Heart left ventricle (tissue), 16 donors: ENCODE data around the gene STK32C. TPM values are rescaled to one million over a fixed set of nuclear protein-coding genes. Genes with fewer than 3 reads are reported as not detected.

Source experiments
- ATAC-seq, 4 donors: fragments of 200-7000 bp; cut with Tn5 transposase; one replicate each; pipeline ENCODE4 v1.9.1; 2020 to 2022; ENCODE audit warnings: moderate library complexity in 4 of 4, mild to moderate bottlenecking in 3 of 4, moderate number of reproducible peaks in 1 of 4
- DNase-seq, 5 donors: peaks; one replicate each; pipeline ENCODE4 v3.0.0-alpha.2; 2020
- H3K27ac ChIP-seq, 12 donors: fragments of 200-600 bp; sonication (generic) in 4 of 12; one replicate each; pipeline versions ENCODE4 v1.5.0 to v1.8.0; 2016 to 2022; ENCODE audit warnings: mild to moderate bottlenecking in 2 of 12
- H3K27me3 ChIP-seq, 9 donors: fragments of 200-600 bp; sonication (generic) in 2 of 9; one replicate each; pipeline versions ENCODE4 v1.5.1 to v1.8.0; 2016 to 2022; ENCODE audit warnings: mild to moderate bottlenecking in 3 of 9
- H3K36me3 ChIP-seq, 9 donors: fragments of 200-600 bp; sonication (generic) in 2 of 9; one replicate each; pipeline versions ENCODE4 v1.5.0 to v1.8.0; 2018 to 2022; ENCODE audit warnings: mild to moderate bottlenecking in 2 of 9
- H3K4me1 ChIP-seq, 12 donors: fragments of 200-600 bp; sonication (generic) in 4 of 12; one replicate each; pipeline versions ENCODE4 v1.5.0 to v1.8.0; 2016 to 2022; ENCODE audit warnings: mild to moderate bottlenecking in 3 of 12
- H3K4me3 ChIP-seq, 12 donors: fragments of 200-600 bp; sonication (generic) in 4 of 12; one replicate each; pipeline versions ENCODE4 v1.5.0 to v1.8.0; 2017 to 2022; ENCODE audit warnings: mild to moderate bottlenecking in 9 of 12, moderate library complexity in 4 of 12
- H3K9me3 ChIP-seq, 12 donors: fragments of 200-600 bp; sonication (generic) in 4 of 12; one replicate each; pipeline versions ENCODE4 v1.5.0 to v1.8.0; 2016 to 2022; ENCODE audit warnings: mild to moderate bottlenecking in 1 of 12
- POLR2A ChIP-seq, 2 donors: fragments of 450-650 bp; IDR thresholded peaks; one replicate each; pipeline ENCODE4 v1.6.1; 2017; ENCODE audit warnings: antibody characterized with exemption in 2 of 2, mild to moderate bottlenecking in 2 of 2, moderate library complexity in 2 of 2
- WGBS, 4 donors: extraction: QIAGEN DNeasy Blood & Tissue Kit in 2 of 4; methylation state at CpG; one replicate each; pipeline versions ENCODE4 v1.1.5 to v1.1.7; 2013 to 2018; 5-methylcytosine and 5-hydroxymethylcytosine counted together
- intact Hi-C, 10 donors: fragments of 100-400 bp; cut with DNase I; formaldehyde crosslinking; loops; one replicate each; pipeline versions ENCODE4 v1.11.1 to v1.14.2; 2022
- polyA plus RNA-seq, 2 donors: library from polyadenylated mRNA; stranded (reverse); fragments of 200-250 nt; gene quantifications; one replicate each; pipeline ENCODE4 v1.2.3, GENCODE V29; 2013
- total RNA-seq, 9 donors: library from RNA; depleted of rRNA in 2 of 9; stranded (reverse); fragments of >200 nt in 2 of 9; fragmentation: NEBNext Ultra II Directional in 3 of 9; extraction: Animal tissue kit (Norgen Biotek cat#: 25700) in 3 of 9; gene quantifications; one replicate each; pipeline versions ENCODE4 v1.1.0 to v1.2.4, GENCODE V29; 2016 to 2023
- TF ChIP-seq, protein P1 (sequence below), 12 donors: fragments of 200-600 bp; sonication (generic) in 4 of 12; IDR thresholded peaks; one replicate each; pipeline versions ENCODE4 v1.5.0 to v1.8.0; 2018 to 2022; ENCODE audit warnings: antibody characterized with exemption in 12 of 12, mild to moderate bottlenecking in 5 of 12
- donor health status: ischemic (EF 13 %, LVEDD 7.1; RV severe dilation, severe dysfunction).
- donor health status: healthy with polysubstance abuse.
- donor health status: DM: no; HTN: yes; CAD: no.
- donor health status: DM: no; HTN: no; CAD: no.
- donor health status: ischemic (EF 25% LVEDD 6.9; RV normal size, moderate dysfunction).
- donor health status: ischemic (EF 25% LVEDD 5.7; RV mildly dilated, moderate dysfunction).
- donor health status: healthy.
- donor health status: DM: yes; HTN: yes; CAD: no.
- donor health status: ischemic (EF 35%, LVEDD 5.7; RV mildly dilated, moderate dysfunction).
- donor health status: nonischemic (EF 11% LVEDD 7.7; RV severe dilation, severe dysfunction).
- donor health status: DM: yes; HTN: yes; CAD: no.
- donor health status: PGD.
- donor health status: ischemic (EF 29% LVEDD 5.4; RV normal size, mild dysfunction).
- donor health status: nonischemic (EF 23%, LVEDD 6.1; RV moderate dilation, normal function).

Gene STK32C
- total and polyA plus RNA-seq, 11 donors: 3.8 to 9.8 (median 6.2) TPM

DNA sequence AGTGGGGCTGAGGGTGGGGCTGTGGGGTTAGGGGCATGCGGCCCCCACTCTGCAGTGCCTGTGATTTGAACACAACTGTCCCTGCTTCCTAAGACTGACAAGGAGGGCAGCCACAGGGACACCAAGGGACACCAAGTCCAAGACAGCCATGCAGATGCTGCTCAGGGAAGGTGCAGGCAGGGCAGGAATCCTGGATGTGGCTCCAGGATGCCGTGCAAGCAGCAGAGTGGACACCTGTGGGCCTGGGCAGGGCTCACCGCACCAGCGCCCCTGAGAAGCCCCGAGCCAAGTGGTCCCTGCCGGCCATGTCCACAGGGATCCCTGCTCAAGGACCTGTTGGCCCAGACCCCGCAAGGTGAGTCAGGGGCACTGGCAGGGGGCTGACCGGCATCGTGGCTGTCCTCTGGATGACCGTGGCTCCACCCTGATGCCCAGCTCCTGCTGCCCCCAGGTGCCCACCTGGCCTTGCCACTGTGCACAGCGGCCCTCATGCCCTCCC lies 58.5 kb downstream of the STK32C start:
- Histone ChIP-seq H3K36me3 (no peaks in the 10 kb centered on the region), H3K4me1 (peaks cover 0 to 11% (median 0%) of the 10 kb centered on the region in 12 donors), H3K27me3 (no peaks in the 10 kb centered on the region), H3K27ac (no peak overlapping the region), H3K9me3 (no peaks in the 10 kb centered on the region), H3K4me3 (no peak overlapping the region)
- DNase-seq (no peak), ATAC-seq (no peak)
- intact Hi-C loops: no loop called here
- no peak for TF ChIP-seq POLR2A (IDR thresholded peaks at IDR 0.05)
- TF ChIP-seq, protein P1, sequence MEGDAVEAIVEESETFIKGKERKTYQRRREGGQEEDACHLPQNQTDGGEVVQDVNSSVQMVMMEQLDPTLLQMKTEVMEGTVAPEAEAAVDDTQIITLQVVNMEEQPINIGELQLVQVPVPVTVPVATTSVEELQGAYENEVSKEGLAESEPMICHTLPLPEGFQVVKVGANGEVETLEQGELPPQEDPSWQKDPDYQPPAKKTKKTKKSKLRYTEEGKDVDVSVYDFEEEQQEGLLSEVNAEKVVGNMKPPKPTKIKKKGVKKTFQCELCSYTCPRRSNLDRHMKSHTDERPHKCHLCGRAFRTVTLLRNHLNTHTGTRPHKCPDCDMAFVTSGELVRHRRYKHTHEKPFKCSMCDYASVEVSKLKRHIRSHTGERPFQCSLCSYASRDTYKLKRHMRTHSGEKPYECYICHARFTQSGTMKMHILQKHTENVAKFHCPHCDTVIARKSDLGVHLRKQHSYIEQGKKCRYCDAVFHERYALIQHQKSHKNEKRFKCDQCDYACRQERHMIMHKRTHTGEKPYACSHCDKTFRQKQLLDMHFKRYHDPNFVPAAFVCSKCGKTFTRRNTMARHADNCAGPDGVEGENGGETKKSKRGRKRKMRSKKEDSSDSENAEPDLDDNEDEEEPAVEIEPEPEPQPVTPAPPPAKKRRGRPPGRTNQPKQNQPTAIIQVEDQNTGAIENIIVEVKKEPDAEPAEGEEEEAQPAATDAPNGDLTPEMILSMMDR (IDR thresholded peaks at IDR 0.05): no peak
- WGBS, 4 donors: 87 to 94% (median 91%) methylated on average over 3 to 11 of the region's 11 CpGs

GRCh38 chr10:132248455-132249225 lies 59.1 kb downstream of the STK32C start:
- Histone ChIP-seq H3K4me3 (peak overlapping the region in 8 of 12 donors; percentile 19 to 38 (median 30)), H3K27ac (no peak overlapping the region), H3K36me3 (no peaks in the 10 kb centered on the region), H3K27me3 (no peaks in the 10 kb centered on the region), H3K9me3 (no peaks in the 10 kb centered on the region), H3K4me1 (peaks cover 0 to 11% (median 0%) of the 10 kb centered on the region in 12 donors)
- ATAC-seq (peak in 3 of 4 donors; percentile 54 to 66 (median 63)), DNase-seq (peak in 3 of 5 donors; percentile 33 to 85 (median 53))
- TF ChIP-seq POLR2A (IDR thresholded peaks at IDR 0.05): no peak
- TF ChIP-seq, protein P1 (IDR thresholded peaks at IDR 0.05): no peak
- intact Hi-C loops: no loop called here
- 61 to 86% (median 70%) methylated on average over 15 to 38 of the region's 38 CpGs for WGBS, 4 donors

DNA sequence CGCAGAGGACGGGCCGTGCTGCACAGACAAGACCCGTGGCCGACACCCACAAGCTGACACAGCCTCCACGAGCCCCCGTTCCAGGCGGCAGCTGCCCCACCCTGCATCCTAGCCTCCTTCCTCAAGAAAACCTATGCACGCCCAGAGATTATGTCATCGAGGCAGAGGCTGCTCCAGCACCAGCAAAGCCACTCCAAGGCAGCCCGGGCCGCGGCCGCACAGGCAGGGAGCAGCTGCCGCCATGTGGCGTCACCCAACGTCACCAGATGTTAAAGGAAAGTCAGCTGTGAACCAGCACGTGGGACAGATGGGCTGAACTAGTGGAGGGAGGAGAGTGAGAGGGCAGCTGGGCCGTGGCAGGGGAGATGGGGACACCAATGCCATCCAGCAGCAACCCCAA lies 59.8 kb downstream of the STK32C start:
- Histone ChIP-seq H3K27ac (no peak overlapping the region), H3K27me3 (no peaks in the 10 kb centered on the region), H3K9me3 (no peaks in the 10 kb centered on the region), H3K4me1 (peaks cover 0 to 11% (median 0%) of the 10 kb centered on the region in 12 donors), H3K36me3 (no peaks in the 10 kb centered on the region), H3K4me3 (no peak overlapping the region)
- ATAC-seq (peak in 2 of 4 donors; percentile 37 to 62), DNase-seq (peak in 1 of 5 donors; percentile 41)
- intact Hi-C loops: no loop called here
- 75 to 82% (median 80%) methylated on average over 17 to 19 of the region's 19 CpGs for WGBS, 4 donors
- no peak for TF ChIP-seq POLR2A (IDR thresholded peaks at IDR 0.05)
- TF ChIP-seq, protein P1 (IDR thresholded peaks at IDR 0.05): no peak

- H3K4me3 ChIP-seq: no peak overlapping the region
- ATAC-seq (no peak), DNase-seq (no peak)
- no peaks in the 10 kb centered on the region for H3K27me3 ChIP-seq
- intact Hi-C loops: no loop called here
- H3K36me3 ChIP-seq: no peaks in the 10 kb centered on the region
- H3K4me1 ChIP-seq: peaks cover 0 to 11% (median 0%) of the 10 kb centered on the region in 12 donors
- 91 to 95% (median 93%) methylated on average over 13 of the region's 13 CpGs for WGBS, 4 donors
- TF ChIP-seq POLR2A (IDR thresholded peaks at IDR 0.05): no peak
- TF ChIP-seq, protein P1 (IDR thresholded peaks at IDR 0.05): no peak
- H3K27ac ChIP-seq: no peak overlapping the region
- no peaks in the 10 kb centered on the region for H3K9me3 ChIP-seq
These were observed 61.5 kb downstream of the STK32C start for GRCh38 chr10:132246296-132246695.
